ENCODE results near the gene NSUN2. TPM values are rescaled to one million over a fixed set of nuclear protein-coding genes. Genes with fewer than 3 reads are reported as not detected.

Gene NSUN2
- polyA plus RNA-seq, 2 of the 4 experiments (the other 2 are of a cell fraction), result 95.7 to 101 TPM

DNA sequence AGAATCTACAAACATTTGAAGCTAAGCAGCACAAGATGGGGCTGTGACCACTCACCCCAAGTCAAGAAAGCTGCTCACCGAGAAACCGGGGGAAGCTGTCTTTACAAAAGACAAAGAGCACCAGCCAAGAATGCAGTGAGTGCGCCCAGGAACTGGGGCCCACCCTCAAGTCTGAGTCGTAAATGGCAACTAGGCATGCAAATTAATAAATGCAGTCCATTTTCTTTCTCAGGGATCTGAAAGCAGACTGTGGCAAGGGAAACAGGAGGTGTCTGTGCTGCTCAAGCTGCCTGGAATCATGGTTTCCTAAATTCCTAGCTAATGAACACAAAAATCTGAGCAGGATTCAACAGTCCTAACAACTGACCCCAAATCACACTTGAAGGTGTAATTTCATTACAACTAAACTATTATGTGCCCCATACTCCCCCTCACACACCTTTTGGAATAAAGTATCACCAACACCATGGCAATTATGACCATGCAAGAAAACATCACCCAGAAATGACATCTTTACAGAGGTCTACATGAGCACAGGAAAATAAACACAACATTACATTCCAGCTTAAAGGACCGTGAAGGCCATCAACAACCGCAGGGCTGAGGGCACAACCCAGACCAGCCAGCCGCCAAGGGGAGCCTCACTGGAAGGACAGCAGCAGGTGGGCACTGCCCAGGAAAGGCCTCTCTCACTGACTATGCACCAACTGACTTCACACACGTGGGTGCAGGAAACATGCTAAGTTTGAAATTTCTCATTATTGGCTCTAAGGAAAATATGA, 17.6 kb downstream of the NSUN2 start:
- Histone ChIP-seq H3K4me1 (no peaks in the 10 kb centered on the region), H3K4me3 (no peak overlapping the region), H3K4me2 (no peak overlapping the region), H3K27ac (no peak overlapping the region), H3K9me3 (no peaks in the 10 kb centered on the region)
- WGBS (ENCODE audit: missing lambda C conversion rate), result 91% methylated on average over 8 of the region's 8 CpGs
- CTCF ChIA-PET, result interaction anchor here (0.7 to 1.5 kb wide), 4 partner anchors 8 to 1040 kb away, joined by 3 to 5 read pairs (median 4); no protein-coding TSS in a partner anchor
- FAIRE-seq (no peak), ATAC-seq (no peak), DNase-seq (ENCODE audit: low read depth in 1 of 2, low spot score in 1 of 2) (no peak)
- POLR2A ChIA-PET, result no interaction called here
- TF ChIP-seq POLR2A (IDR thresholded peaks at IDR 0.05; ENCODE audit: low read length) (no peak), EHF (CRISPR knock-in tag; IDR thresholded peaks at IDR 0.05) (no peak), TFCP2L1 (CRISPR knock-in tag; IDR thresholded peaks at IDR 0.05) (no peak), GATA3 (IDR thresholded peaks at IDR 0.05; ENCODE audit: borderline replicate concordance) (no peak), RARB (CRISPR knock-in tag; IDR thresholded peaks at IDR 0.05) (no peak), CBX2 (IDR thresholded peaks at IDR 0.05; ENCODE audit: borderline replicate concordance, low read depth) (no peak), FOSL2 (IDR thresholded peaks at IDR 0.05) (no peak), FOSL2 (CRISPR knock-in tag; IDR thresholded peaks at IDR 0.05) (no peak), EP300 (IDR thresholded peaks at IDR 0.05) (no peak), ZC3H11A (IDR thresholded peaks at IDR 0.05) (no peak), CBX8 (IDR thresholded peaks at IDR 0.05) (no peak), SREBF2 (IDR thresholded peaks at IDR 0.05) (no peak), EHMT2 (IDR thresholded peaks at IDR 0.05; ENCODE audit: low read depth) (no peak), ZFP36 (IDR thresholded peaks at IDR 0.05; ENCODE audit: borderline replicate concordance, partially characterized antibody) (no peak), MYC (IDR thresholded peaks at IDR 0.05; ENCODE audit: borderline replicate concordance, low read length) (no peak)
- TF ChIP-seq, protein P1, sequence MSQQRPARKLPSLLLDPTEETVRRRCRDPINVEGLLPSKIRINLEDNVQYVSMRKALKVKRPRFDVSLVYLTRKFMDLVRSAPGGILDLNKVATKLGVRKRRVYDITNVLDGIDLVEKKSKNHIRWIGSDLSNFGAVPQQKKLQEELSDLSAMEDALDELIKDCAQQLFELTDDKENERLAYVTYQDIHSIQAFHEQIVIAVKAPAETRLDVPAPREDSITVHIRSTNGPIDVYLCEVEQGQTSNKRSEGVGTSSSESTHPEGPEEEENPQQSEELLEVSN (IDR thresholded peaks at IDR 0.05; ENCODE audit: borderline replicate concordance, low read depth), result no peak
- TF ChIP-seq, protein P2, sequence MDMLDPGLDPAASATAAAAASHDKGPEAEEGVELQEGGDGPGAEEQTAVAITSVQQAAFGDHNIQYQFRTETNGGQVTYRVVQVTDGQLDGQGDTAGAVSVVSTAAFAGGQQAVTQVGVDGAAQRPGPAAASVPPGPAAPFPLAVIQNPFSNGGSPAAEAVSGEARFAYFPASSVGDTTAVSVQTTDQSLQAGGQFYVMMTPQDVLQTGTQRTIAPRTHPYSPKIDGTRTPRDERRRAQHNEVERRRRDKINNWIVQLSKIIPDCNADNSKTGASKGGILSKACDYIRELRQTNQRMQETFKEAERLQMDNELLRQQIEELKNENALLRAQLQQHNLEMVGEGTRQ (IDR thresholded peaks at IDR 0.05), result no peak
- TF ChIP-seq, protein P3, sequence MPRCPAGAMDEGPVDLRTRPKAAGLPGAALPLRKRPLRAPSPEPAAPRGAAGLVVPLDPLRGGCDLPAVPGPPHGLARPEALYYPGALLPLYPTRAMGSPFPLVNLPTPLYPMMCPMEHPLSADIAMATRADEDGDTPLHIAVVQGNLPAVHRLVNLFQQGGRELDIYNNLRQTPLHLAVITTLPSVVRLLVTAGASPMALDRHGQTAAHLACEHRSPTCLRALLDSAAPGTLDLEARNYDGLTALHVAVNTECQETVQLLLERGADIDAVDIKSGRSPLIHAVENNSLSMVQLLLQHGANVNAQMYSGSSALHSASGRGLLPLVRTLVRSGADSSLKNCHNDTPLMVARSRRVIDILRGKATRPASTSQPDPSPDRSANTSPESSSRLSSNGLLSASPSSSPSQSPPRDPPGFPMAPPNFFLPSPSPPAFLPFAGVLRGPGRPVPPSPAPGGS (IDR thresholded peaks at IDR 0.05), result no peak
- TF ChIP-seq, protein P4, sequence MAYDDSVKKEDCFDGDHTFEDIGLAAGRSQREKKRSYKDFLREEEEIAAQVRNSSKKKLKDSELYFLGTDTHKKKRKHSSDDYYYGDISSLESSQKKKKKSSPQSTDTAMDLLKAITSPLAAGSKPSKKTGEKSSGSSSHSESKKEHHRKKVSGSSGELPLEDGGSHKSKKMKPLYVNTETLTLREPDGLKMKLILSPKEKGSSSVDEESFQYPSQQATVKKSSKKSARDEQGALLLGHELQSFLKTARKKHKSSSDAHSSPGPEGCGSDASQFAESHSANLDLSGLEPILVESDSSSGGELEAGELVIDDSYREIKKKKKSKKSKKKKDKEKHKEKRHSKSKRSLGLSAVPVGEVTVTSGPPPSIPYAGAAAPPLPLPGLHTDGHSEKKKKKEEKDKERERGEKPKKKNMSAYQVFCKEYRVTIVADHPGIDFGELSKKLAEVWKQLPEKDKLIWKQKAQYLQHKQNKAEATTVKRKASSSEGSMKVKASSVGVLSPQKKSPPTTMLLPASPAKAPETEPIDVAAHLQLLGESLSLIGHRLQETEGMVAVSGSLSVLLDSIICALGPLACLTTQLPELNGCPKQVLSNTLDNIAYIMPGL (CRISPR knock-in tag; IDR thresholded peaks at IDR 0.05; ENCODE audit: borderline replicate concordance), result no peak
- TF ChIP-seq, protein P5, sequence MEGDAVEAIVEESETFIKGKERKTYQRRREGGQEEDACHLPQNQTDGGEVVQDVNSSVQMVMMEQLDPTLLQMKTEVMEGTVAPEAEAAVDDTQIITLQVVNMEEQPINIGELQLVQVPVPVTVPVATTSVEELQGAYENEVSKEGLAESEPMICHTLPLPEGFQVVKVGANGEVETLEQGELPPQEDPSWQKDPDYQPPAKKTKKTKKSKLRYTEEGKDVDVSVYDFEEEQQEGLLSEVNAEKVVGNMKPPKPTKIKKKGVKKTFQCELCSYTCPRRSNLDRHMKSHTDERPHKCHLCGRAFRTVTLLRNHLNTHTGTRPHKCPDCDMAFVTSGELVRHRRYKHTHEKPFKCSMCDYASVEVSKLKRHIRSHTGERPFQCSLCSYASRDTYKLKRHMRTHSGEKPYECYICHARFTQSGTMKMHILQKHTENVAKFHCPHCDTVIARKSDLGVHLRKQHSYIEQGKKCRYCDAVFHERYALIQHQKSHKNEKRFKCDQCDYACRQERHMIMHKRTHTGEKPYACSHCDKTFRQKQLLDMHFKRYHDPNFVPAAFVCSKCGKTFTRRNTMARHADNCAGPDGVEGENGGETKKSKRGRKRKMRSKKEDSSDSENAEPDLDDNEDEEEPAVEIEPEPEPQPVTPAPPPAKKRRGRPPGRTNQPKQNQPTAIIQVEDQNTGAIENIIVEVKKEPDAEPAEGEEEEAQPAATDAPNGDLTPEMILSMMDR (IDR thresholded peaks at IDR 0.05), result no peak
- TF ChIP-seq, protein P6, sequence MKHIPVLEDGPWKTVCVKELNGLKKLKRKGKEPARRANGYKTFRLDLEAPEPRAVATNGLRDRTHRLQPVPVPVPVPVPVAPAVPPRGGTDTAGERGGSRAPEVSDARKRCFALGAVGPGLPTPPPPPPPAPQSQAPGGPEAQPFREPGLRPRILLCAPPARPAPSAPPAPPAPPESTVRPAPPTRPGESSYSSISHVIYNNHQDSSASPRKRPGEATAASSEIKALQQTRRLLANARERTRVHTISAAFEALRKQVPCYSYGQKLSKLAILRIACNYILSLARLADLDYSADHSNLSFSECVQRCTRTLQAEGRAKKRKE (CRISPR knock-in tag; IDR thresholded peaks at IDR 0.05; ENCODE audit: low read depth), result no peak
